AG10803 (cell line): Measurements from ENCODE around the gene COQ9.
A peak's percentile ranks its signal among the peaks of the same experiment; 100 is the strongest.

ENCODE experiments used
- DNase-seq: peaks from one replicate; pipeline ENCODE4 v3.0.0; 2010; ENCODE audit warnings: low read depth
- H3K4me3 ChIP-seq: 2 replicates; pipeline ENCODE4 v1.5.1; 2011; ENCODE audit warnings: mild to moderate bottlenecking, low read length, control low read depth
- CTCF ChIP-seq: conservative IDR thresholded peaks from 2 replicates; pipeline ENCODE4 v1.5.1; 2011; ENCODE audit warnings: mild to moderate bottlenecking, low read length, control low read depth, inconsistent platforms

COQ9 gene

GRCh38 chr16:57483725-57484514 lies 36.6 kb downstream of the COQ9 start:
- no peak for DNase-seq
- no peak for TF ChIP-seq CTCF
- no peak overlapping the region for H3K4me3 ChIP-seq

- TF ChIP-seq CTCF: no peak
- peak overlapping the region; percentile 83 for H3K4me3 ChIP-seq
- DNase-seq: no peak
These were observed 37.3 kb downstream of the COQ9 start for GRCh38 chr16:57484515-57485005.

GRCh38 chr16:57485091-57485915 lies 38.0 kb downstream of the COQ9 start:
- H3K4me3 ChIP-seq: peak overlapping the region; percentile 83
- no peak for TF ChIP-seq CTCF
- DNase-seq: peak; percentile 15

- no peak for TF ChIP-seq CTCF
- peak; percentile 60 for DNase-seq
- H3K4me3 ChIP-seq: peak within 1 kb of the TSS; percentile 83
These were observed 38.9 kb downstream of the COQ9 start, which contains the start of gene DOK4 for GRCh38 chr16:57485916-57486857. Gene DOK4 (minus strand): TSS chr16:57486493. CDS start chr16:57479507, 6,986 bp downstream.

GRCh38 chr16:57486858-57487834 lies 39.9 kb downstream of the COQ9 start:
- peak overlapping the region; percentile 83 for H3K4me3 ChIP-seq
- no peak for DNase-seq
- TF ChIP-seq CTCF: no peak
